ENCODE results near the gene HTR7. TPM values are rescaled to one million over a fixed set of nuclear protein-coding genes. Genes with fewer than 3 reads are reported as not detected.

The HTR7 gene
- total and polyA plus RNA-seq, 9 donors, result 0.11 to 1.00 (median 0.32) TPM; not detected in 2

GRCh38 chr10:90890347-90890746 is 32.5 kb upstream of the HTR7 start:
- H3K36me3 ChIP-seq, result no peaks in the 10 kb centered on the region
- TF ChIP-seq CTCF (IDR thresholded peaks at IDR 0.05) (no peak), POLR2A (IDR thresholded peaks at IDR 0.05) (no peak), EP300 (IDR thresholded peaks at IDR 0.05) (no peak)
- no peak overlapping the region for H3K4me3 ChIP-seq
- no peaks in the 10 kb centered on the region for H3K27me3 ChIP-seq
- no peaks in the 10 kb centered on the region for H3K9me3 ChIP-seq
- DNase-seq, result no peak
- intact Hi-C loops (cut with DNase I), result no loop called here
- 71 to 88% (median 75%) methylated on average over 2 of the region's 2 CpGs for WGBS, 3 donors
- no peak overlapping the region for H3K27ac ChIP-seq
- H3K4me1 ChIP-seq (ENCODE audit: insufficient read depth), result no peaks in the 10 kb centered on the region

GRCh38 chr10:90889636-90890035 is 31.8 kb upstream of the HTR7 start:
- TF ChIP-seq POLR2A (IDR thresholded peaks at IDR 0.05) (no peak), EP300 (IDR thresholded peaks at IDR 0.05) (no peak), CTCF (IDR thresholded peaks at IDR 0.05) (no peak)
- Histone ChIP-seq H3K9me3 (no peaks in the 10 kb centered on the region), H3K4me3 (no peak overlapping the region), H3K27ac (no peak overlapping the region), H3K27me3 (no peaks in the 10 kb centered on the region), H3K36me3 (no peaks in the 10 kb centered on the region), H3K4me1 (ENCODE audit: insufficient read depth) (no peaks in the 10 kb centered on the region)
- DNase-seq, result no peak
- WGBS, 3 donors, result 97 to 100% (median 99%) methylated on average over 1 of the region's 1 CpG
- intact Hi-C loops (cut with DNase I), result no loop called here

GRCh38 chr10:90888387-90888786 is 30.5 kb upstream of the HTR7 start:
- no peaks in the 10 kb centered on the region for H3K9me3 ChIP-seq
- H3K27me3 ChIP-seq, result no peaks in the 10 kb centered on the region
- no peaks in the 10 kb centered on the region for H3K36me3 ChIP-seq
- no peak for DNase-seq
- TF ChIP-seq EP300 (IDR thresholded peaks at IDR 0.05) (no peak), CTCF (IDR thresholded peaks at IDR 0.05) (no peak), POLR2A (IDR thresholded peaks at IDR 0.05) (no peak)
- 89 to 94% (median 91%) methylated on average over 6 of the region's 6 CpGs for WGBS, 3 donors
- no peak overlapping the region for H3K27ac ChIP-seq
- H3K4me1 ChIP-seq (ENCODE audit: insufficient read depth), result no peaks in the 10 kb centered on the region
- H3K4me3 ChIP-seq, result no peak overlapping the region
- intact Hi-C loops (cut with DNase I), result no loop called here

DNA sequence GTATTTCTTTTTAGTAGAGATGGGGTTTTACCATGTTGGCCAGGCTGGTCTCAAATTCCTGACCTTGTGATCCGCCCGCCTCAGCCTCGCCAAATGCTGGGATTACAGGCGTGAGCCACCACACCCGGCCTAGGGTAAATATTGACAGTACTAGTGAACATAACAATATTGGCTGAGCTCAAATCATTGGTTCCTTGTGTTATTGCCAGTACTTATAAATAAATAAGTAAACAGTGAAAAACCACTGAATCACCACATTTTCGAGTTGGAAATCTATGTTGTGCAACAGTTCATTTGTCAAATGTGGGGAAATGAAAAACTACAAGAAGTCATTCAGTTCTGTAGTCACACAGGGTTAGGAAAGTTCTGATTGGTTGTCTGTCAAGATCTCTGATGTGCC is 29.7 kb upstream of the HTR7 start:
- H3K36me3 ChIP-seq, result no peaks in the 10 kb centered on the region
- H3K27me3 ChIP-seq, result no peaks in the 10 kb centered on the region

More for the DNA sequence above, 29.7 kb upstream of the HTR7 start:
- DNase-seq, result no peak
- WGBS, 3 donors, result 82 to 89% (median 84%) methylated on average over 6 of the region's 6 CpGs
- no peak overlapping the region for H3K27ac ChIP-seq
- H3K4me3 ChIP-seq, result no peak overlapping the region
- H3K4me1 ChIP-seq (ENCODE audit: insufficient read depth), result no peaks in the 10 kb centered on the region
- H3K9me3 ChIP-seq, result no peaks in the 10 kb centered on the region
- no peak for TF ChIP-seq POLR2A (IDR thresholded peaks at IDR 0.05)
- TF ChIP-seq EP300 (IDR thresholded peaks at IDR 0.05), result no peak
- TF ChIP-seq CTCF (IDR thresholded peaks at IDR 0.05), result no peak
- intact Hi-C loops (cut with DNase I), result no loop called here
